ENCODE measurements around the gene GAST. TPM values are rescaled to one million over a fixed set of nuclear protein-coding genes. Genes with fewer than 3 reads are reported as not detected.

Gene GAST
- total and polyA plus RNA-seq, 9 of the 15 experiments (the other 6 are each of a cell fraction or from before 2014, with no cell fraction given), result not detected

GRCh38 chr17:41689497-41690299 lies 22.4 kb upstream of the GAST start (continued):
- TF ChIP-seq ZBTB49 (CRISPR knock-in tag; IDR thresholded peaks at IDR 0.05; ENCODE audit: borderline replicate concordance), result no peak
- TF ChIP-seq SIX5 (IDR thresholded peaks at IDR 0.05; ENCODE audit: borderline replicate concordance in 1 of 2, insufficient read depth in 1 of 2, low read depth in 1 of 2, low read length in 2 of 2), result no peak
- no peak for TF ChIP-seq SP2 (IDR thresholded peaks at IDR 0.05; ENCODE audit: extremely low read depth, low read depth, low read length, poor library complexity, severe bottlenecking)
- TF ChIP-seq E2F4 (CRISPR knock-in tag; IDR thresholded peaks at IDR 0.05; ENCODE audit: low read depth), result no peak
- TF ChIP-seq, protein P1, sequence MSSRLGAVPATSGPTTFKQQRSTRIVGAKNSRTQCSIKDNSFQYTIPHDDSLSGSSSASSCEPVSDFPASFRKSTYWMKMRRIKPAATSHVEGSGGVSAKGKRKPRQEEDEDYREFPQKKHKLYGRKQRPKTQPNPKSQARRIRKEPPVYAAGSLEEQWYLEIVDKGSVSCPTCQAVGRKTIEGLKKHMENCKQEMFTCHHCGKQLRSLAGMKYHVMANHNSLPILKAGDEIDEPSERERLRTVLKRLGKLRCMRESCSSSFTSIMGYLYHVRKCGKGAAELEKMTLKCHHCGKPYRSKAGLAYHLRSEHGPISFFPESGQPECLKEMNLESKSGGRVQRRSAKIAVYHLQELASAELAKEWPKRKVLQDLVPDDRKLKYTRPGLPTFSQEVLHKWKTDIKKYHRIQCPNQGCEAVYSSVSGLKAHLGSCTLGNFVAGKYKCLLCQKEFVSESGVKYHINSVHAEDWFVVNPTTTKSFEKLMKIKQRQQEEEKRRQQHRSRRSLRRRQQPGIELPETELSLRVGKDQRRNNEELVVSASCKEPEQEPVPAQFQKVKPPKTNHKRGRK (tag; IDR thresholded peaks at IDR 0.05), result no peak
- no peak for TF ChIP-seq HOXB6 (CRISPR knock-in tag; IDR thresholded peaks at IDR 0.05; ENCODE audit: borderline replicate concordance)
- TF ChIP-seq NCOA2 (IDR thresholded peaks at IDR 0.05; ENCODE audit: partially characterized antibody in 2 of 2), result no peak
- TF ChIP-seq HNRNPLL (IDR thresholded peaks at IDR 0.05; ENCODE audit: low read depth, low read length, poor library complexity, severe bottlenecking), result no peak
- TF ChIP-seq ATF1 (CRISPR knock-in tag; IDR thresholded peaks at IDR 0.05), result no peak
- peak; percentile 64 for TF ChIP-seq ATF1 (tag; IDR thresholded peaks at IDR 0.05)
- TF ChIP-seq, protein P2, sequence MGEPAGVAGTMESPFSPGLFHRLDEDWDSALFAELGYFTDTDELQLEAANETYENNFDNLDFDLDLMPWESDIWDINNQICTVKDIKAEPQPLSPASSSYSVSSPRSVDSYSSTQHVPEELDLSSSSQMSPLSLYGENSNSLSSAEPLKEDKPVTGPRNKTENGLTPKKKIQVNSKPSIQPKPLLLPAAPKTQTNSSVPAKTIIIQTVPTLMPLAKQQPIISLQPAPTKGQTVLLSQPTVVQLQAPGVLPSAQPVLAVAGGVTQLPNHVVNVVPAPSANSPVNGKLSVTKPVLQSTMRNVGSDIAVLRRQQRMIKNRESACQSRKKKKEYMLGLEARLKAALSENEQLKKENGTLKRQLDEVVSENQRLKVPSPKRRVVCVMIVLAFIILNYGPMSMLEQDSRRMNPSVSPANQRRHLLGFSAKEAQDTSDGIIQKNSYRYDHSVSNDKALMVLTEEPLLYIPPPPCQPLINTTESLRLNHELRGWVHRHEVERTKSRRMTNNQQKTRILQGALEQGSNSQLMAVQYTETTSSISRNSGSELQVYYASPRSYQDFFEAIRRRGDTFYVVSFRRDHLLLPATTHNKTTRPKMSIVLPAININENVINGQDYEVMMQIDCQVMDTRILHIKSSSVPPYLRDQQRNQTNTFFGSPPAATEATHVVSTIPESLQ (CRISPR knock-in tag; IDR thresholded peaks at IDR 0.05), result no peak; the same call in 1 of the 2 replicates
- TF ChIP-seq ZBTB1 (CRISPR knock-in tag; IDR thresholded peaks at IDR 0.05; ENCODE audit: borderline replicate concordance, low read depth), result no peak
- no peak for TF ChIP-seq HEY1 (CRISPR knock-in tag; IDR thresholded peaks at IDR 0.05; ENCODE audit: borderline replicate concordance)
- TF ChIP-seq GTF2A2 (tag; IDR thresholded peaks at IDR 0.05), result no peak
- no peak for TF ChIP-seq DACH1 (IDR thresholded peaks at IDR 0.05; ENCODE audit: partially characterized antibody)
- TF ChIP-seq ARID2 (IDR thresholded peaks at IDR 0.05), result no peak
- TF ChIP-seq ZHX1 (conservative IDR thresholded peaks at IDR 0.05; ENCODE audit: low read length), result no peak
